ENCODE results near the gene PITPNC1. TPM values are rescaled to one million over a fixed set of nuclear protein-coding genes. Genes with fewer than 3 reads are reported as not detected.

The PITPNC1 gene
- polyA plus RNA-seq, 1 donor from 2014 or later, result 18.8 TPM

GRCh38 chr17:67585077-67585602 is 208.1 kb downstream of the PITPNC1 start:
- no peak for TF ChIP-seq POLR2AphosphoS5 (IDR thresholded peaks at IDR 0.05)
- no peak for TF ChIP-seq EP300 (conservative IDR thresholded peaks at IDR 0.05; ENCODE audit: poor library complexity, severe bottlenecking)
- no peak for TF ChIP-seq CTCF (IDR thresholded peaks at IDR 0.05; ENCODE audit: poor library complexity, severe bottlenecking)
- no peak for TF ChIP-seq EZH2 (IDR thresholded peaks at IDR 0.05; ENCODE audit: borderline replicate concordance, insufficient read depth, low read length, poor library complexity, severe bottlenecking)
- no peak for TF ChIP-seq TAF1 (IDR thresholded peaks at IDR 0.05; ENCODE audit: low read depth)
- no peak for TF ChIP-seq REST (IDR thresholded peaks at IDR 0.05; ENCODE audit: borderline replicate concordance)
- no peak for TF ChIP-seq MXI1 (conservative IDR thresholded peaks at IDR 0.05; ENCODE audit: poor library complexity, severe bottlenecking)
- no peak for TF ChIP-seq RAD21 (conservative IDR thresholded peaks at IDR 0.05)
- no peak for TF ChIP-seq SMC3 (conservative IDR thresholded peaks at IDR 0.05; ENCODE audit: poor library complexity)
- H4K20me1 ChIP-seq (ENCODE audit: insufficient read depth), result no peaks in the 10 kb centered on the region

DNA sequence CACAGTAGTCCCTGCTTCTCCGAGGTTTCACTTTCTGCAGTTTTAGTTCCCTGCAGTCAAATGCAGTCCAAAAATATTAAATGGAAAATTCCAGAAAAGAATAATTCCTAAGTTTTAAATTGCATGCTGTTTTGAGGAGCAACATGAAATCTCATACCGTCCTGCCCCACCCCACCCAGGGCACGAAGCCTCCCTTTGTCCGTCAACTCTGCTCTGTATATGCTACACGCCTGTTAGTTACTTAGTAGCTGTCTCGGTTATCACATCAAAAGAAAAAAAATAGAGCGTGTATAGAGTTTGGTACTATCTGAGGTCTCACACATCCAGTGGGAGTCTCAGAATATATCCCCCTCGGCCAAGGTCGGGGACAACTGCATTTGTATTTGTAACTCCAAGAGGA is 211.2 kb downstream of the PITPNC1 start:
- no peak overlapping the region for H3K4me3 ChIP-seq (ENCODE audit: low read length)
- TF ChIP-seq POLR2AphosphoS5 (IDR thresholded peaks at IDR 0.05) (no peak), CTCF (IDR thresholded peaks at IDR 0.05; ENCODE audit: poor library complexity, severe bottlenecking) (no peak), TAF1 (IDR thresholded peaks at IDR 0.05; ENCODE audit: low read depth) (no peak), REST (IDR thresholded peaks at IDR 0.05; ENCODE audit: borderline replicate concordance) (no peak), RAD21 (conservative IDR thresholded peaks at IDR 0.05) (no peak), EP300 (conservative IDR thresholded peaks at IDR 0.05; ENCODE audit: poor library complexity, severe bottlenecking) (no peak), SMC3 (conservative IDR thresholded peaks at IDR 0.05; ENCODE audit: poor library complexity) (no peak)
- H3K79me2 ChIP-seq (replicated peaks; ENCODE audit: insufficient read depth, low read length), result no peaks in the 10 kb centered on the region
- H3K9ac ChIP-seq (ENCODE audit: low read length), result no peak overlapping the region
- H3K27ac ChIP-seq (ENCODE audit: low read length), result no peak overlapping the region
- H3K9me3 ChIP-seq (ENCODE audit: low read length), result peaks cover 4% of the 10 kb centered on the region
- no peaks in the 10 kb centered on the region for H3K36me3 ChIP-seq (ENCODE audit: insufficient read depth, low read length)
- no peaks in the 10 kb centered on the region for H3K27me3 ChIP-seq (ENCODE audit: insufficient read depth, low read depth, low read length)
- no peak overlapping the region for H2AFZ ChIP-seq (ENCODE audit: low read depth, low read length)
- H4K20me1 ChIP-seq (ENCODE audit: insufficient read depth), result no peaks in the 10 kb centered on the region
- no peak overlapping the region for H3K4me2 ChIP-seq (ENCODE audit: low read length)
- H3K9me2 ChIP-seq (ENCODE audit: insufficient read depth, low read length), result no peaks in the 10 kb centered on the region
- H3F3A ChIP-seq (ENCODE audit: insufficient read depth, low read length, poor library complexity, severe bottlenecking), result no peaks in the 10 kb centered on the region

More at GRCh38 chr17:67585077-67585602, 208.1 kb downstream of the PITPNC1 start:
- Histone ChIP-seq H2AFZ (ENCODE audit: low read depth, low read length) (no peak overlapping the region), H3K9ac (ENCODE audit: low read length) (no peak overlapping the region), H3K36me3 (ENCODE audit: insufficient read depth, low read length) (no peaks in the 10 kb centered on the region), H3K9me2 (ENCODE audit: insufficient read depth, low read length) (no peaks in the 10 kb centered on the region), H3K4me3 (ENCODE audit: low read length) (no peak overlapping the region), H3K79me2 (replicated peaks; ENCODE audit: insufficient read depth, low read length) (no peaks in the 10 kb centered on the region), H3K27me3 (ENCODE audit: insufficient read depth, low read depth, low read length) (no peaks in the 10 kb centered on the region), H3F3A (ENCODE audit: insufficient read depth, low read length, poor library complexity, severe bottlenecking) (no peaks in the 10 kb centered on the region), H3K27ac (ENCODE audit: low read length) (no peak overlapping the region), H3K4me2 (ENCODE audit: low read length) (no peak overlapping the region), H3K9me3 (ENCODE audit: low read length) (no peaks in the 10 kb centered on the region)

Data from neural cell (in vitro differentiated cells).